ENCODE results near the gene NUMA1. TPM values are rescaled to one million over a fixed set of nuclear protein-coding genes. Genes with fewer than 3 reads are reported as not detected.
A peak's percentile ranks its signal among the peaks of the same experiment; 100 is the strongest.

NUMA1 gene
- total and polyA plus RNA-seq, 2 of the 8 experiments (the other 6 are each of a cell fraction or from before 2014, with no cell fraction given) = 101 to 107 TPM

- no peak overlapping the region for H2BK120ac ChIP-seq (replicated peaks; ENCODE audit: low read depth, low read length)
- no peaks in the 10 kb centered on the region for H3K27me3 ChIP-seq (replicated peaks in 1 of 4; ENCODE audit: control insufficient read depth in 3 of 4, extremely low read depth in 1 of 4, insufficient read depth in 3 of 4, low read length in 3 of 4)
- 84% methylated on average over 10 of the region's 10 CpGs; no CpG with 5 or more reads in 1 of the 2 experiments for WGBS, 2 experiments (ENCODE audit: extremely low coverage in 1 of 2, insufficient coverage in 1 of 2, insufficient read length in 1 of 2, insufficient replicate concordance in 2 of 2, low coverage in 1 of 2, low lambda C conversion rate in 2 of 2, missing lambda C conversion rate in 1 of 2)
- H4K5ac ChIP-seq (ENCODE audit: insufficient read length, low read depth, low read length) = no peak overlapping the region
- no peak for TF ChIP-seq NRF1 (IDR thresholded peaks at IDR 0.05; ENCODE audit: low read depth, low read length)
- peak; percentile 39; the same call in 1 of the 2 replicates for TF ChIP-seq POLR2AphosphoS5 (IDR thresholded peaks at IDR 0.05; ENCODE audit: low read depth, low read length)
- no peak overlapping the region for H3K14ac ChIP-seq (ENCODE audit: insufficient read length)
- no peak overlapping the region; the same call in 1 of the 2 replicates for H4K8ac ChIP-seq (ENCODE audit: extremely low read depth, insufficient read depth, low read length)
- peaks cover 45 to 85% (median 76%) of the 10 kb centered on the region in 4 experiments for H3K36me3 ChIP-seq (ENCODE audit: control insufficient read depth in 2 of 4, insufficient read depth in 4 of 4, low read length in 3 of 4)
- no peaks in the 10 kb centered on the region; the same call in 1 of the 2 replicates for H3K79me1 ChIP-seq (ENCODE audit: low read depth, low read length)
- no peaks in the 10 kb centered on the region for H3K23me2 ChIP-seq (ENCODE audit: low read depth, low read length)
- no peak overlapping the region for H3K9ac ChIP-seq (replicated peaks in 1 of 4; ENCODE audit: extremely low read depth in 1 of 4, low read depth in 3 of 4, low read length in 3 of 4)
- no peak overlapping the region for H3K4me2 ChIP-seq (ENCODE audit: insufficient read depth in 1 of 2, low read depth in 2 of 2, low read length in 2 of 2)
- no peak overlapping the region for H3K27ac ChIP-seq (ENCODE audit: low read depth, low read length)
- H3K23ac ChIP-seq (ENCODE audit: insufficient read length) = no peak overlapping the region
- H3K4me1 ChIP-seq (replicated peaks in 1 of 4; ENCODE audit: control insufficient read depth in 3 of 4, insufficient read depth in 4 of 4, low read length in 3 of 4) = no peaks in the 10 kb centered on the region
- no peak overlapping the region for H4K91ac ChIP-seq (replicated peaks; ENCODE audit: insufficient read length, low read length)
- H3K18ac ChIP-seq (ENCODE audit: extremely low read depth, low read length) = no peak overlapping the region
- H3K4ac ChIP-seq (replicated peaks; ENCODE audit: insufficient read length, low read depth, low read length) = no peak overlapping the region
- H3K4me3 ChIP-seq (ENCODE audit: extremely low read depth in 1 of 4, insufficient read depth in 2 of 4, low read depth in 3 of 4, low read length in 4 of 4) = no peak overlapping the region
- H2BK5ac ChIP-seq (ENCODE audit: low read depth, low read length) = no peak overlapping the region
- no peak overlapping the region for H2BK15ac ChIP-seq (ENCODE audit: low read length)
- no peak for DNase-seq (ENCODE audit: low read depth in 1 of 2, low spot score in 2 of 2)
- no peak for FAIRE-seq
- POLR2A ChIA-PET (ENCODE audit: partially characterized antibody) = interaction anchor here (1.3 to 1.5 kb wide), 2 partner anchors 11 to 81 kb away, joined by 3 to 4 read pairs; no protein-coding TSS in a partner anchor
- H2AFZ ChIP-seq (ENCODE audit: low read length) = no peak overlapping the region
- no peak overlapping the region for H2BK20ac ChIP-seq (ENCODE audit: low read length)
- H2AK5ac ChIP-seq (ENCODE audit: low read depth, low read length) = no peak overlapping the region
- no peak overlapping the region for H3K56ac ChIP-seq (replicated peaks; ENCODE audit: insufficient read length, low read depth, low read length)
- CTCF ChIA-PET (ENCODE audit: partially characterized antibody) = interaction anchor here (0.6 to 2.7 kb wide), 2 partner anchors 13 to 60 kb away, joined by 3 to 15 read pairs; no protein-coding TSS in a partner anchor
- H4K20me1 ChIP-seq (replicated peaks in 1 of 2; ENCODE audit: control insufficient read depth in 1 of 2, insufficient read depth in 2 of 2, low read length in 2 of 2) = peaks cover 23 to 44% of the 10 kb centered on the region in 2 experiments
- H3K9me3 ChIP-seq (ENCODE audit: insufficient read depth in 2 of 2, low read depth in 1 of 2, low read length in 1 of 2) = no peaks in the 10 kb centered on the region
- H3K79me2 ChIP-seq (ENCODE audit: control insufficient read depth in 1 of 2, insufficient read depth in 2 of 2, low read length in 2 of 2) = no peaks in the 10 kb centered on the region
- no peak overlapping the region for H2BK12ac ChIP-seq (ENCODE audit: low read depth, low read length)
These were observed 69.7 kb downstream of the NUMA1 start for GRCh38 chr11:72010529-72011233.
